Measurements from ENCODE around the gene SEPTIN3.

- TF ChIP-seq CTCF (IDR thresholded peaks at IDR 0.05; ENCODE audit: insufficient read depth, low read length) (no peak), POLR2AphosphoS5 (IDR thresholded peaks at IDR 0.05; ENCODE audit: low read depth) (no peak), GABPA (IDR thresholded peaks at IDR 0.05; ENCODE audit: low read depth) (no peak), SPI1 (IDR thresholded peaks at IDR 0.05; ENCODE audit: borderline replicate concordance, low read depth) (no peak), REST (IDR thresholded peaks at IDR 0.05; ENCODE audit: insufficient replicate concordance, low read depth) (no peak)
Measured at GRCh38 chr22:41922328-41922727, 46.9 kb upstream of the SEPTIN3 start.

All from HL-60 (cell line).